ACC112 (cell line): ENCODE data around the gene RILP.
A peak's percentile ranks its signal among the peaks of the same experiment; 100 is the strongest.
"Not testable (repeated sequence)": the region's sequence is repeated elsewhere in the genome, so short reads cannot be mapped to it uniquely, and the experiment has no call there.

Source experiments
- H2AFZ ChIP-seq: fragments of 200-600 bp; sonication (generic); one replicate; pipeline ENCODE4 v1.6.0; 2017; ENCODE audit warnings: antibody characterized with exemption, low read length; ENCODE audit not compliant: unreplicated experiment
- H3K27ac ChIP-seq: fragments of 200-600 bp; sonication (generic); 2 replicates; pipeline ENCODE4 v1.5.1; 2014; ENCODE audit warnings: low read depth, mild to moderate bottlenecking, antibody characterized with exemption, low read length, moderate library complexity
- H3K27me3 ChIP-seq: fragments of 200-600 bp; sonication (generic); 2 replicates; pipeline ENCODE4 v1.6.1; 2014; ENCODE audit warnings: mild to moderate bottlenecking, antibody characterized with exemption, low read length, moderate library complexity, mixed read lengths; ENCODE audit not compliant: insufficient read depth
- H3K36me3 ChIP-seq: fragments of 200-600 bp; sonication (generic); 2 replicates; pipeline ENCODE4 v1.6.1; 2016; ENCODE audit warnings: mild to moderate bottlenecking, antibody characterized with exemption, low read length, moderate library complexity, mixed read lengths; ENCODE audit not compliant: insufficient read depth
- H3K4me1 ChIP-seq: fragments of 200-600 bp; sonication (generic); one replicate; pipeline ENCODE4 v1.6.1; 2016; ENCODE audit warnings: low read length, mixed read lengths; ENCODE audit not compliant: insufficient read depth, unreplicated experiment, control insufficient read depth
- H3K4me3 ChIP-seq: fragments of 200-600 bp; sonication (generic); 2 replicates; pipeline ENCODE4 v1.5.1; 2014; ENCODE audit warnings: mild to moderate bottlenecking, low read depth, low read length
- H3K79me2 ChIP-seq: fragments of 200-600 bp; sonication (generic); one replicate; pipeline ENCODE4 v1.6.0; 2016; ENCODE audit warnings: low read length; ENCODE audit not compliant: control insufficient read depth, unreplicated experiment, insufficient read depth

RILP gene

DNA sequence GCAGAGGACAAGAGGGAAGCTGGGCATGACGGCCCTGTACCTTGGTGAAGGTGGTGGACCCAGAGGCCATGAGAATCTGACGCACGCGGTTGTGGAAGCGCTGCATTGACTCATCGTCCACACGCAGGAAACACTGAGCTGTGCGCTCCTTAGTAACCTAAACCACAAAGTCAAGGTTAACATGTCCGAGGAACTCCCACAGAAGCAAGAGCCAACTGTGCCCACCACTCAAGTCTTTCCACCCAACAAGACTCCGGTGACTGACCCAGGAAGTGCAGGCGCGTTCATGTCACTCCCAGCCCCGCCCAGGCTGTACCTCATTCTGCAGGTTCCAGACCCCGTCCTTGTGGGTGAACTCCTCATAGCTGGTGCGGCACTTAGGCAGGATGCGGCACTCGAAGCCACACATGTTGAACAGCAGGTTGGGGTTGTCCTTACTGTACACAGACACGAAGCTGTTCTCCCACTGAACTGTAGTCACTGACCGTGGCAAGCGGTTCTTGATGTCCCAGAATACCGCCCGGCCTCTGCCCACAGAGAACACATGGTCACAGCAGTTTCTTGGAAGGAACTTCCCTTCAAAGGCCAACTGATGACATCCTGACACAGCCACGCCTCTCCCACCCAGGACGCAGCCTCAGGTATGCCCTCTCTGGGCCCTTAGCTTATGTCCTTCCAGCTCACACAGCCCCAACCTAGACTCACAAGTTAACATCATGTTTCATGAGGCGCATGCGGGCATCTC, 23.5 kb upstream of the RILP start:
- Histone ChIP-seq H3K27ac (no peak overlapping the region), H3K27me3 (no peaks in the 10 kb centered on the region), H3K36me3 (peaks cover 50% of the 10 kb centered on the region), H2AFZ (no peak overlapping the region), H3K4me1 (peaks cover 12% of the 10 kb centered on the region), H3K4me3 (no peak overlapping the region), H3K79me2 (peaks cover 13% of the 10 kb centered on the region)

DNA sequence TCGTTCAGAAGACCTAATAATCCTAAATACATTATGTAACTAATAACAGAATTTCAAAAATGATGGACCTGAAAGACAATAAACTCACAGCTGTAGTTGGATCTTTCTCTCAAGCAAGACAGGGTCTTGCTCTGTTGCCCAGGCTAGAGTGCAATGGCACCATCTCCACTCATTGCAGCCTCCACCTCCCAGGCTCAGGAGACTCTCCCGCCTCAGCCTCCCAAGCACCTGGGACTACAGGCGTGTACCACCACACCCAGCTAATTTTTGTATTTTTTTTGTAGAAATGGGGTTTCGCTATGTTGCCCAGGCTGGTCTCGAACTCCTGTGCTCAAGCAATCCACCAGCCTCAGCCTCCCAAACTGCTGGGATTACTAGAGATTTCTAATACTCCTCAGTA, 14.3 kb upstream of the RILP start:
- H3K4me3 ChIP-seq, H3K79me2 ChIP-seq, H2AFZ ChIP-seq, H3K27me3 ChIP-seq, H3K27ac ChIP-seq, H3K4me1 ChIP-seq: not testable (repeated sequence)
- H3K36me3 ChIP-seq, result peaks cover 42% of the 10 kb centered on the region

DNA sequence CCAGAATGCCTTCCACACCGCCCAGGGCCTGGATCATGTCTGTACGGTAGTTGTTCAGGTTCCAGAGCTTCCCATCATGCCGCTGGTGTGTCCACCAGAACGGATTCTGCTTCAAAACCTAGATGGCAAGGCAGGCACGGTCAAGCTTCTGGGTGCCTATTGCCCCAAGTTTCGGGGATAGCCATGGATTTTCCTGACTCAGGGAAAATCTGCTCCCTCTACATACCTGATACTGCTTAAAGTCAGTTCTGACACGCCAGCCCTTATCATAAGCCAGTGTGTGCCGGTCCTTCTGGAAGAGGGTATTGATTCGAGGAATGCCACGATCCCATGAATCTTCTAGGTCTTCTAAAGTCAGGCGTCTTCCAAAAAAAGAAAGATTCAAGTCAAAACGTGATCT, 11.4 kb upstream of the RILP start:
- Histone ChIP-seq H3K79me2 (no peaks in the 10 kb centered on the region), H3K4me1 (no peaks in the 10 kb centered on the region), H3K27ac (no peak overlapping the region), H3K27me3 (no peaks in the 10 kb centered on the region), H2AFZ (no peak overlapping the region), H3K36me3 (peaks cover 54% of the 10 kb centered on the region), H3K4me3 (no peak overlapping the region)

DNA sequence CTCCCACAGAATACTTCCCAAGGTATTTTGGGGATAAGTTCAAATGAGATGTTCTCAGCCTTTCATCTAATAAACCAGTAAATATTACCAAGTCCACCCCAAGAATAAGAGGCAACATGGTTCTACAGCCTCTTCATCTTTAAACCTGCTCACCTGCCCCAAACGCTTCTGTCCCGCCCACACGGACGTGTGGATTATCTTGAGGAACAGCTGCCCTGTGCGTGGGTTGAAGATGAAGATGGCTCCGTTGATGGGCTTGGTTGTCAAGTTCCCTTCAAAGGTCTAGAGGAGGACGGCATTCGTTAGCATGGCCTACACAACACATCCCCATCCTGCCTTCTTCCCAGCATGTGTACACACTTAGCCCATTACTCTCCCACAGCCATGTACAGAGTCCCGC, 8.4 kb upstream of the RILP start:
- Histone ChIP-seq H3K79me2 (no peaks in the 10 kb centered on the region), H3K27me3 (no peaks in the 10 kb centered on the region), H3K36me3 (peaks cover 65% of the 10 kb centered on the region), H2AFZ (no peak overlapping the region), H3K4me1 (no peaks in the 10 kb centered on the region), H3K27ac (no peak overlapping the region), H3K4me3 (no peak overlapping the region)

DNA sequence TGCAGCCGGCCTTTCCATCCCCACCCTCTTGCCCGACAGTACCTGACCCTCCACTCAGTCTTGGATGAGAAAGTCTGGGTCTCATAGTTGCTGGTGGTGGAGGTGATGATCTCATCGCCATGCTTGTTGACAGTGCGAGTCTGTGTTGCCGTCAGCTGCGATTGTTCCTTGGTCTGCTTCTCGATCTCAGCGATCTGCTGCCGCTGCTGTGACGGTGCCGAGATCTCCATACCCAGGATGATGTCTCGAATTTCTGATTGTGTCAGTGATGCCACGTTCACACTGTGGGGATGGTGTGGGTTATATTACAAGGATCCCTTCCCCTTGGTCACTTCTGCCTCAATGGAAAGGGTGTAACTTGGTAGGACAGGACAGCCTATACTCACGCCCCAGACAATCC, 4.1 kb upstream of the RILP start:
- Histone ChIP-seq H3K27ac (no peak overlapping the region), H3K27me3 (no peaks in the 10 kb centered on the region), H3K4me1 (peaks cover 6% of the 10 kb centered on the region), H3K79me2 (no peaks in the 10 kb centered on the region), H3K36me3 (peaks cover 53% of the 10 kb centered on the region), H2AFZ (no peak overlapping the region), H3K4me3 (no peak overlapping the region)

DNA sequence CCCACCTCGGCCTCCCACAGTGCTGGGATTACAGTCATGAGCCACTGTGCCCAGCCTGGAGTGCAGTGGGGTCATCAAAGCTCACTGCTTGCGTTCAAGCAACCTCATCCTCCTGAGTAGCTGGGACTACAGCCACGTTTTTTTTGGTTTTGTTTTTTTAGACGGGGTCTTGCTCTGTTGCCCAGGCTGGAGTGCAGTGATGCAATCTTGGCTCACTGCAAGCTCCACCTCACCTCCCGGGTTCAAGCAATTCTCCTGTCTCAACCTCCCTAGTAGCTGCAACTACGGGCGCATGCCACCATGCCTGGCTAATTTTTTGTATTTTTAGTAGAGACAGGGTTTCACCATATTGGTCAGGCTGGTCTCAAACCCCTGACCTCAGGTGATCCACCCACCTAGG, 3.1 kb upstream of the RILP start:
- H3K27me3 ChIP-seq, H3K27ac ChIP-seq, H3K79me2 ChIP-seq, H3K4me3 ChIP-seq, H2AFZ ChIP-seq: not testable (repeated sequence)
- Histone ChIP-seq H3K36me3 (peaks cover 43% of the 10 kb centered on the region), H3K4me1 (peaks cover 13% of the 10 kb centered on the region)

DNA sequence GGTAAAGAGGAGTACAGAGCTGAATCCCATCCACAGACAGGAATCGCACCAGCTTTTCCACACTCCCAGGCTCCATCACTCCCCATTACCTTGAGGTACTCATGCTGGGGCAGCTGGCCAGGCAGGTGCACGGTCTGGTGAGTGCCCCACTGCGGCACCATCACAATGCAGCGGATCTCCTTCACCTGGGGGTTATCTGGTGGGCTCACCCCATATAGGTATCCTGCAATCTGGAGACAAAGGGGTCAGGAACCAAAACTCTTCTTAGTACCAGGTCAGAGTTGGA, 1.8 kb upstream of the RILP start:
- no peak overlapping the region for H3K27ac ChIP-seq
- H2AFZ ChIP-seq, result no peak overlapping the region

DNA sequence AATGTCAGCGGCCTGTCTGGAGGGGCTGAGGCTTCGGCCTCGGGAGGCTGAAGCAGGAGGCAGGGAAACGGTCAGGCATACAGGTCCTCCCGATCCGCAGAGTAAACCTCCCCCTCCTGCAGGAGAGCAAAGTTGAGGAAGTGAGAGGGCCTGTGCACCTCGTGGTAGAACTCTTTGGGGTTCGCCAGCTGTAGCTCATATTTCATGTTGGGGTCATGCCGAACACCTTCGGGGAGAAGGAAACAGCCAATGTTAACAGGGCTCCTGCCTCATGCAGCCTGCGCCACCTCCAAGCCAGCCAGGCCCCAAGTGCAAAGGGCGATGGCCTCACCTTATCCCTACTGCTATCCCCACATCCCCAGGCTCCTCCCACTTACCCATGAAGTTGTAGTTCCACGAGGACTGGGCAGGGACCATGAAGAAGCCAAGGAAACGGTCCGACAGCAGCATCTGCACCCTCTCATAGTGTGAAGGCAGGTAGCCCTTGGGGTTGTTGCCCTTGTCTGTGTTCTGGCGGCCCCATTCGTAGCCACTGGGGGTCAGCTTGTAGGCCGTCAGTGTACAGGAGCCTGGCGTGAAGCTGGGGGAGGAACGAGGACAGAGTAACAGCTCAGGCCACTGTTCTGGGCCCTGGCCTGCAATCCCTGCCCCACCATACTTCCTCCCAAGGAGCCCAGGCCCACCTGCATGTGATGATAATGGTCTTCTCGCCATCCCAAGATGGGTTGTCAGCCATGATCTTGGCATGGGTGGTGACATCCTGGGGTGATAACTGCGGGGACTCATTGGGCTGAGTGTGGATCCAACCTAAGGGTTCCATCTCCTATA, 1.3 kb upstream of the RILP start:
- Histone ChIP-seq H3K79me2 (no peaks in the 10 kb centered on the region), H3K27me3 (no peaks in the 10 kb centered on the region), H3K4me1 (peaks cover 14% of the 10 kb centered on the region), H2AFZ (no peak overlapping the region), H3K36me3 (peaks cover 34% of the 10 kb centered on the region), H3K4me3 (no peak overlapping the region), H3K27ac (no peak overlapping the region)

More for the DNA sequence above, 1.8 kb upstream of the RILP start:
- no peak overlapping the region for H3K4me3 ChIP-seq
- peaks cover 38% of the 10 kb centered on the region for H3K36me3 ChIP-seq
- H3K4me1 ChIP-seq, result peaks cover 14% of the 10 kb centered on the region
- no peaks in the 10 kb centered on the region for H3K27me3 ChIP-seq
- no peaks in the 10 kb centered on the region for H3K79me2 ChIP-seq

DNA sequence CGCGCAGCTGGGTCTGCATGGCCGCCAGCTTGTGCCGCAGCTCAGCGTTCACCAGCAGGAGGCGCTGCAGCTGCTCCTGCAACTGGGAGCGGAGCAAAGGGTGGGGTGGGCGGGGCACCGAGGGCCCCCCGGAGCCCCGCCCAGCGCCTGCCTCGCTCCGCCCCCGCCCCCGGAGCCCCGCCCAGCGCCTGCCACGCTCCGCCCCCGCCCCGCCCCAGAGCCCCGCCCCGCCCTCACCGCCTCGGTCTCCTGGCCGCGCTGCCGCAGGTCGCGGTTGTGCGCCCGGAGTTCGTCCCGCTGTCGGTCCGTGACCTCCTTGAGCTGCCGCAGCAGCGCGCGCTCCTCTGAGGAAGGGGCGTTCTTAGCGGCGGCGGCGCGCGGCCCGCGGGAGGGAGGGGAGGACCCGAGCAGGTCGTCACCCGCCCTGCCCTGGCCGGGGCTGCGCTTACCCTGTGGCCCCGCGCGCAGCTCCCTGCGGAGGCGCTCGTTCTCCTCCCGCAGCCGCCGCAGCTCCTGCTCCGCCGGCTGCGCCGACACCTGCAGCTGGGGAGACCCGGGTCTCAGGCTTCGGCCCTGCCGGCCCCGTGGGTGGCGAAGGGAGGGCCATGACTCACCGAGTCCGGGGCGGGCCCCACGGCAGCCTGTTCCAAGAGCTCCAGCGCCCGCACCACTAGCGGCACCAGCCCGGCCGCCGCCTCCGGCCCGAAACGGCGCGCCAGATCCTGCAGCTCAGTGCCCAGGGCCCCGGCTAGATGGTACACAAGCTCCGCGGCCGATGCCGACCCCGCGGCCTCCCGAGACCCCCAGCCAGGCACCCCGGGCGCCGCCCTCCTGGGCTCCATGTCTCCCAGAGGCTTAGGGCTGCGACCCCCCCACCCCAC, 463 bp downstream of the RILP start:
- H3K36me3 ChIP-seq, result peaks cover 25% of the 10 kb centered on the region
- peaks cover 20% of the 10 kb centered on the region for H3K4me1 ChIP-seq
- peak overlapping the region; percentile 68; the same call in 1 of the 2 replicates for H3K27ac ChIP-seq
- H3K4me3 ChIP-seq, result peak overlapping the region; percentile 90
- H2AFZ ChIP-seq, result peak overlapping the region; percentile 78
- no peaks in the 10 kb centered on the region for H3K27me3 ChIP-seq
- H3K79me2 ChIP-seq, result no peaks in the 10 kb centered on the region

DNA sequence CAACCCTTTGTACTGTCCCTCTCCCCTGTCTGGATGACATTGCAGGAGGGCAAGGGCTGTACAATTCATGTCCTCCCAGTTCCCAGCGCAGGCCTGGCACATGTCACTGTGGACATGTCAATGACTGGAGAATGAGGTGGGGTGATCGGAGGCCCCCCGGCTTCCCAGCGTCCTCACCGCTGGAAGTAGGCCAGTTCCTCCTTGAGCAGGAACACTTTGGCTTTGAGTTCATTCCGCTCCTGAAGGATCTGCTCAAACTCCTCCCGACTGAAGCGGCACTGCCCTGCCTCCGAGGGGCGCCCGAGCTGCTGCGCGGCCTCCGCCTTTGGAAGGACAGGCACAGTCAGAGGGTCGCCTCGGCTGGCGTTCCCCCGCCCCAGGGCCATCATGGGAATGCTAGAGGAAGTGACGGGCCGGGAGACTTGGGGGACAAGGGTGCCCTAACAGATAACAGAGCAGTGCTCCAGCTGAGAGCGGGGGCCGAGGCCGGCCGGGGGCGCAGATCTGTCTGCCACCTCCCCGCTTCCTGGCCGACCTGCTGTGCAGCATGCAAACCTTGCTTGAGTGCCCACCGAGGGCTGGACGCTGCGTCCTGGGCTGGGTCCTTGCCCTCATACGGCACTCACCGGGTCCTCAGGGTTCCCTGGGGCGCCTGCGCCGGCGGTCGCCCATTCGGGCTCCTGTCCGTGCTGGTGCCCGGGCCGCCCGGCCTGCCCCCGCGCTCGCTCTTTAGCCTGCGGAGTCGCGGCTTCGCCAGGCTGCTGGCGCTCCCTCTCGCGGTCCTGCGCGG, 1.3 kb downstream of the RILP start:
- H3K4me1 ChIP-seq, result peaks cover 25% of the 10 kb centered on the region
- no peaks in the 10 kb centered on the region for H3K27me3 ChIP-seq

More for the DNA sequence above, 1.3 kb downstream of the RILP start:
- Histone ChIP-seq H3K27ac (no peak overlapping the region), H3K36me3 (peaks cover 17% of the 10 kb centered on the region), H3K4me3 (peak overlapping the region; percentile 72), H2AFZ (peak overlapping the region; percentile 83), H3K79me2 (no peaks in the 10 kb centered on the region)
